HG03175 (cell line): ENCODE data around the gene PCDHGB4.
A peak's percentile ranks its signal among the peaks of the same experiment; 100 is the strongest.
"Not testable (repeated sequence)": the region's sequence is repeated elsewhere in the genome, so short reads cannot be mapped to it uniquely, and the experiment has no call there.

ENCODE experiments used
- ATAC-seq: cut with Tn5 transposase; IDR thresholded peaks from one replicate; pipeline ENCODE4 v1.9.1; 2021; ENCODE audit warnings: mild to moderate bottlenecking, moderate library complexity; ENCODE audit not compliant: unreplicated experiment

Gene PCDHGB4

DNA sequence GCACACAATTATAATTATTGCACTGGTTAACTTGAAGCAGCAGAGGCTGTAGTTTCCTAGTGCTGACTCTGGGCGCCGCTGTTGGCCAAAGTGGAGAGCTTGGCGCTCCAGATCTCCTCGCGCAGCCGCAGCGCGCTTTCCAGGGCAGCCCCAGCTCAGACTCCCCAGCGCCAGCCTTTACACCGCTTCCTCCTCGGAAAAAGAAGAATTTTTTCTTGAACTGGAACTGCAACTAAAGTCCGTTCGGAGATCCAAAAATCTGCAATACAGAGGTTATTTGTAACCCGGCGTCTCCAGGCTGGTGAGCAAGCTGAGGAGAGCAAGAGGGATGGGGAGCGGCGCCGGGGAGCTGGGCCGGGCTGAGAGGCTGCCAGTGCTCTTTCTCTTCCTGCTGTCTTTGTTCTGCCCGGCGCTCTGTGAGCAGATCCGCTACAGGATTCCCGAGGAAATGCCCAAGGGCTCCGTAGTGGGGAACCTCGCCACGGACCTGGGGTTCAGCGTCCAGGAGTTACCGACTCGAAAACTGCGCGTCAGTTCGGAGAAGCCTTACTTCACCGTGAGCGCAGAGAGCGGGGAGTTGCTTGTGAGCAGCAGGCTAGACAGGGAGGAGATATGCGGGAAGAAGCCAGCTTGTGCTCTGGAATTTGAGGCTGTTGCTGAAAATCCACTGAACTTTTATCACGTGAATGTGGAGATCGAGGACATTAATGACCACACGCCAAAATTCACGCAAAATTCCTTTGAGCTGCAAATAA lies at the start of gene PCDHGB4:
Gene PCDHGB4 (plus strand): TSS at position 142 of the 755 bp plus-strand sequence. CDS start 187 bp downstream, at position 329.
- ATAC-seq, result peak; percentile 75

DNA sequence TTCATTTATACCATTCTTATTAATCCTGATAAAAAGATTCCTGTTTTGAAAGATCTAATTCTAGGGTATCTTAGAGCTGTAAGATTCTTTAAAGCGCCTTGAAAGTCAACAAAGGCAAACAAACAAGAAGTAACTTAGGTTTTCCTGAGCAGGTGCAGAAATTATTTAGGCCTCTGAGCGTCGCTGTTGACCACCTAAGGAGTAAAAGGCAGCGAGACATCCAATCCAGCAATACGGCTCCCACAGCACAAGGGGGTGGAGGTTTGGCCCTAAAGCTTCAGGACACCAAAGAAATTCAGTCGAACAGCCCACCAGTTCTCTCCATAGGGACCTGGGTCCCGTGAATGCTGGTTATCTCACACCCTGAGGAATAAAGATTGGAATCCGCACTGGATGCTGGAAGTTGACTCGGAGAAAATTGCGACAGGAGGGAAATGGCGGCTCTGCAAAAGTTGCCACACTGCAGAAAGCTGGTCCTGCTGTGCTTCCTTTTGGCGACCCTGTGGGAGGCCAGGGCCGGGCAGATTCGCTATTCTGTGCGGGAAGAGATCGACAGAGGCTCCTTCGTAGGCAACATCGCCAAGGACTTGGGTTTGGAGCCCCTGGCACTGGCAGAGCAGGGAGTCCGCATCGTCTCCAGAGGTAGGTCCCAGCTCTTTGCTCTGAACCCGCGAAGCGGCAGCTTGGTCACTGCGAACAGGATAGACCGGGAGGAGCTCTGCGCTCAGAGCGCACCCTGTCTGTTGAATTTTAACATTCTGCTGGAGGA lies 48.8 kb upstream of the PCDHGB4 start, which contains the start of gene PCDHGA2:
Gene PCDHGA2 (plus strand): TSS at position 223 of the 769 bp plus-strand sequence.
- ATAC-seq, result no peak

- not testable (repeated sequence) for ATAC-seq
Measured at GRCh38 chr5:141340781-141341354, 46.6 kb upstream of the PCDHGB4 start.

DNA sequence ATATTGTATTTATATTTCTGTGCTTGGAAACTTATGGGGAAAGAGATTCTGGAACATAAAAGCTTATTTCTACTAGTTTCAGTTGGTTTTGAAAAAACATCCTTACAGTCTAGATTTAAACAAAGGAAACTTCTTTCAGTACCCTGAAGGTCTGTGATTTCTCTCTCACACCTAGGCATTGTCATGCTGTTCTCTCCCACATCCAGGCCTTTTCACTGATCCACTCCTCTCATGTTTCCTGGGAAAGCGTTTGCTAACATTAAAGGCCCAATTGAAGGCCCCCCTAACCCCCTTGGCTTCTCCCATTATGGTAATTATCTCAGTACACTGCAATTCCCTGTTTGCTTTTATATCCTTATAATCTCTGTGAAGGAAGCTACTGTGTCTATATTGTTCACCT lies 44.7 kb upstream of the PCDHGB4 start:
- no peak for ATAC-seq

- no peak for ATAC-seq
Measured at GRCh38 chr5:141343242-141343952, 44.1 kb upstream of the PCDHGB4 start, which contains the start of gene PCDHGA3. Gene PCDHGA3, plus strand, starts transcription at chr5:141343829. Its CDS starts 205 bp downstream, at chr5:141344034.

GRCh38 chr5:141343953-141344463 lies 43.5 kb upstream of the PCDHGB4 start:
- no peak for ATAC-seq

GRCh38 chr5:141345327-141345726 lies 42.2 kb upstream of the PCDHGB4 start:
- no peak for ATAC-seq

GRCh38 chr5:141346017-141346416 lies 41.5 kb upstream of the PCDHGB4 start:
- not testable (repeated sequence) for ATAC-seq

GRCh38 chr5:141349917-141350619 lies 37.4 kb upstream of the PCDHGB4 start, which contains the start of gene PCDHGB1:
Gene PCDHGB1, plus strand, starts transcription at chr5:141350099. Its CDS starts 162 bp downstream, at chr5:141350261.
- ATAC-seq, result peak; percentile 79

- no peak for ATAC-seq
Measured at GRCh38 chr5:141351591-141351990, 35.9 kb upstream of the PCDHGB4 start.

- ATAC-seq, result no peak
Measured at GRCh38 chr5:141354900-141355469, 32.5 kb upstream of the PCDHGB4 start, which contains the start of gene PCDHGA4. Gene PCDHGA4, plus strand, starts transcription at chr5:141355021. Its CDS starts 87 bp downstream, at chr5:141355108.

GRCh38 chr5:141355641-141356040 lies 31.9 kb upstream of the PCDHGB4 start:
- no peak for ATAC-seq

DNA sequence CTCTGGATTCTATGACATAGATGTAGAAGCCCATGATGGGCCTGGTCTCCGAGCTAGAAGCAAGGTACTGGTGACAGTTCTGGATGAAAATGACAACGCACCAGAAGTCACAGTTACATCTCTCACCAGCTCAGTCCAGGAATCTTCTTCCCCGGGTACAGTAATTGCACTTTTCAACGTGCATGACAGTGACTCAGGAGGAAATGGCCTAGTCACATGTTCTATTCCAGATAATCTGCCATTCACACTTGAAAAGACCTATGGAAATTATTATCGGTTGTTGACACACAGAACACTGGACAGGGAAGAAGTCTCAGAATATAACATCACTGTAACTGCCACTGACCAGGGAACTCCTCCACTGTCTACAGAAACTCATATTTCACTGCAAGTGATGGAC lies 31.4 kb upstream of the PCDHGB4 start:
- ATAC-seq, result no peak

DNA sequence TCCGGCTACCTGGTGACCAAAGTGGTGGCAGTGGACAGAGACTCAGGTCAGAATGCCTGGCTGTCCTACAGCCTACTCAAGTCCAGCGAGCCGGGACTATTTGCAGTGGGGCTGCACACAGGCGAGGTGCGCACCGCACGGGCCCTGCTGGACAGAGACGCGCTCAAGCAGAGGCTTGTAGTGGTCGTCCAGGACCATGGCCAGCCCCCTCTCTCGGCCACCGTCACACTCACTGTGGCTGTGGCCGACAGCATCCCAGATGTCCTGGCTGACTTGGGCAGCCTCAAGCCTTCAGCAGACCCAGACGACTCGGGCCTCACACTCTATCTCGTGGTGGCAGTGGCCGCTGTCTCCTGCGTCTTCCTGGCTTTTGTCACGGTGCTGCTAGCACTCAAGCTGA lies 30.5 kb upstream of the PCDHGB4 start:
- no peak for ATAC-seq

- ATAC-seq, result peak; percentile 39
Measured at GRCh38 chr5:141359790-141360426, 27.6 kb upstream of the PCDHGB4 start, which contains the start of gene PCDHGB2. Gene PCDHGB2, plus strand, starts transcription at chr5:141359994. Its CDS starts 142 bp downstream, at chr5:141360136.

DNA sequence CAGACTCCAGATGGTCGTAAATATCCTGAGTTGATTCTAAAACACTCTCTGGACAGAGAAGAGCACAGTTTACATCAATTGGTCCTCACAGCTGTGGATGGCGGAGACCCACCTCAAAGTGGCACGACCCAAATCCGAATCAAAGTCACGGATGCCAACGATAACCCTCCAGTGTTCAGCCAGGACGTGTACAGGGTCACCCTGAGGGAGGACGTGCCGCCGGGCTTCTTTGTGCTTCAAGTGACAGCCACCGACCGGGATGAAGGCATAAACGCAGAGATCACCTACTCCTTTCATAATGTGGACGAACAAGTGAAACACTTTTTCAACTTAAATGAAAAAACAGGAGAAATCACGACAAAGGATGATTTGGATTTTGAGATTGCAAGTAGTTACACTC lies 26.8 kb upstream of the PCDHGB4 start:
- no peak for ATAC-seq

DNA sequence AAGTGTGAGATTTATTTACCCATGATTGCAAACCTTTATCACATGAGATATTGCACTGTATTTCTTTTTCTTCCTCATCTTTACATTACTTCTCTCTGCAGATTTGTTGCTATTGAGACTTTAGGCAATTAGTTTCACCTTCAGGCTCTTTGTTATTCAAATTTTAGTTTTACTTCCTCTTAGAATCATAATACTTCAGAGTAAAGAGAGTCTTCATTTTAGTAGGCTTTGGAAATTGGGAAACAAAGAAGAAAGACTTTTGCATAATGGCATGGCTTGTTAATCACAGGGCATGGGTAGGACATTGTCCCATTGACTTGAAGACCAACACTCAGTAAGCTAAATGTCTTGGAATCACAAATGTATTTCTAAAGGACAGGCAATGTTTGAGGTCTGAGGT lies 24.8 kb upstream of the PCDHGB4 start:
- ATAC-seq, result no peak

GRCh38 chr5:141363952-141364660 lies 23.4 kb upstream of the PCDHGB4 start, which contains the start of gene PCDHGA5:
Gene PCDHGA5, plus strand, starts transcription at chr5:141364162. Its CDS starts 169 bp downstream, at chr5:141364331.
- no peak for ATAC-seq
